ENCODE data around the gene TFPI. TPM values are rescaled to one million over a fixed set of nuclear protein-coding genes. Genes with fewer than 3 reads are reported as not detected.
"Not testable (repeated sequence)": the region's sequence is repeated elsewhere in the genome, so short reads cannot be mapped to it uniquely, and the experiment has no call there.

The TFPI gene
- total RNA-seq, 1 donor from 2014 or later, result 0.59 TPM

GRCh38 chr2:187511356-187512315 lies 42.6 kb downstream of the TFPI start:
- peaks cover 2% of the 10 kb centered on the region for H3K4me1 Mint-ChIP-seq (ENCODE audit: low read depth, unreplicated experiment)
- TF ChIP-seq, protein P1, sequence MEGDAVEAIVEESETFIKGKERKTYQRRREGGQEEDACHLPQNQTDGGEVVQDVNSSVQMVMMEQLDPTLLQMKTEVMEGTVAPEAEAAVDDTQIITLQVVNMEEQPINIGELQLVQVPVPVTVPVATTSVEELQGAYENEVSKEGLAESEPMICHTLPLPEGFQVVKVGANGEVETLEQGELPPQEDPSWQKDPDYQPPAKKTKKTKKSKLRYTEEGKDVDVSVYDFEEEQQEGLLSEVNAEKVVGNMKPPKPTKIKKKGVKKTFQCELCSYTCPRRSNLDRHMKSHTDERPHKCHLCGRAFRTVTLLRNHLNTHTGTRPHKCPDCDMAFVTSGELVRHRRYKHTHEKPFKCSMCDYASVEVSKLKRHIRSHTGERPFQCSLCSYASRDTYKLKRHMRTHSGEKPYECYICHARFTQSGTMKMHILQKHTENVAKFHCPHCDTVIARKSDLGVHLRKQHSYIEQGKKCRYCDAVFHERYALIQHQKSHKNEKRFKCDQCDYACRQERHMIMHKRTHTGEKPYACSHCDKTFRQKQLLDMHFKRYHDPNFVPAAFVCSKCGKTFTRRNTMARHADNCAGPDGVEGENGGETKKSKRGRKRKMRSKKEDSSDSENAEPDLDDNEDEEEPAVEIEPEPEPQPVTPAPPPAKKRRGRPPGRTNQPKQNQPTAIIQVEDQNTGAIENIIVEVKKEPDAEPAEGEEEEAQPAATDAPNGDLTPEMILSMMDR (IDR thresholded peaks at IDR 0.05; ENCODE audit: partially characterized antibody, unreplicated experiment), result no peak
- no peak overlapping the region for H3K4me3 Mint-ChIP-seq (ENCODE audit: unreplicated experiment)
- no peak for DNase-seq
- H3K9me3 Mint-ChIP-seq (ENCODE audit: unreplicated experiment), result peaks cover 2% of the 10 kb centered on the region
- H3K27me3 Mint-ChIP-seq (ENCODE audit: unreplicated experiment), result no peaks in the 10 kb centered on the region
- H3K27ac Mint-ChIP-seq (ENCODE audit: unreplicated experiment), result no peak overlapping the region
- peaks cover 3% of the 10 kb centered on the region for H3K36me3 Mint-ChIP-seq (ENCODE audit: unreplicated experiment)

DNA sequence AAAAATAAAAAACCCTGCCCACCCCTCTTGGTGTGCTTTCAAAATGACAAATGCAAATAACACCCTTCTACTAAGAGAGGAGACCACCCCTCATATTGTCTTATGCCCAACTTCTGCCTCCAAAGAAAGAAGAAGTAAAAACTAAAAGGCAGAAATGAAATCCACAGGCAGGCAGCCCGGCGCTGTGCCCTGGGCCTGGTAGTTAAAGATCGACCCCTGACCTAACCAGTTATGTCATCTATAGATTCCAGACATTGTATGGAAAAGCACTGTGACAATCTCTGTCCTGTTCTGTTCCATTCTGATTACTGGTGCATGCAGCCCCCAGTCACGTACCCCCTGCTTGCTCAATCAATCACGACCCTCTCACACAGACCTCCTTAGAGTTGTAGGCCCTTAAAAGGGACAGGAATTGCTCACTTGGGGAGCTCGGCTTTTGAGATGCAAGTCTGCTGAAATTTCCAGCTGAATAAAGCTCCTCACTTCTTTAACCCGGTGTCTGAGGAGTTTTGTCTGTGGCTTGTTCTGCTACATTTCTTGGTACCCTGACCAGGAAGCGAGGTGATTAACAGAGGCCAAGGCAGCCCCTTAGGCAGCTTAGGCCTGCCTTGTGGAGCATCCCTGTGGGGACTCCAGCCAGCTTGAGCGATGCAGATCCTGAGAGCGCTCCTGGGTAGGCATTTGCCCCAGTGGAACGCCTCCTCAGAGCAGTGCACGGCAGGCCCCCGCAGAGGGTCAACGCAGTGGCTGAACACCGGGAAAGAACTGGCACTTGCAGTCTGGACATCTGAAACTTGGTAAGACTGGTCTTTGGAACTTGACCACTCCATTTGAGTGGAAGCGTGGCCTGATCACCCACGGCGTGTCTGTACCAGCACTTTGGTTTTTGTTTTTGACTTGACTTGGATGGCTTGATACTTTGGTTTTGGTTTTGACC lies 43.5 kb downstream of the TFPI start:
- not testable (repeated sequence) for DNase-seq; H3K4me1 Mint-ChIP-seq (ENCODE audit: low read depth, unreplicated experiment); H3K4me3 Mint-ChIP-seq (ENCODE audit: unreplicated experiment); H3K9me3 Mint-ChIP-seq (ENCODE audit: unreplicated experiment); H3K27me3 Mint-ChIP-seq (ENCODE audit: unreplicated experiment); H3K36me3 Mint-ChIP-seq (ENCODE audit: unreplicated experiment); H3K27ac Mint-ChIP-seq (ENCODE audit: unreplicated experiment)

DNA sequence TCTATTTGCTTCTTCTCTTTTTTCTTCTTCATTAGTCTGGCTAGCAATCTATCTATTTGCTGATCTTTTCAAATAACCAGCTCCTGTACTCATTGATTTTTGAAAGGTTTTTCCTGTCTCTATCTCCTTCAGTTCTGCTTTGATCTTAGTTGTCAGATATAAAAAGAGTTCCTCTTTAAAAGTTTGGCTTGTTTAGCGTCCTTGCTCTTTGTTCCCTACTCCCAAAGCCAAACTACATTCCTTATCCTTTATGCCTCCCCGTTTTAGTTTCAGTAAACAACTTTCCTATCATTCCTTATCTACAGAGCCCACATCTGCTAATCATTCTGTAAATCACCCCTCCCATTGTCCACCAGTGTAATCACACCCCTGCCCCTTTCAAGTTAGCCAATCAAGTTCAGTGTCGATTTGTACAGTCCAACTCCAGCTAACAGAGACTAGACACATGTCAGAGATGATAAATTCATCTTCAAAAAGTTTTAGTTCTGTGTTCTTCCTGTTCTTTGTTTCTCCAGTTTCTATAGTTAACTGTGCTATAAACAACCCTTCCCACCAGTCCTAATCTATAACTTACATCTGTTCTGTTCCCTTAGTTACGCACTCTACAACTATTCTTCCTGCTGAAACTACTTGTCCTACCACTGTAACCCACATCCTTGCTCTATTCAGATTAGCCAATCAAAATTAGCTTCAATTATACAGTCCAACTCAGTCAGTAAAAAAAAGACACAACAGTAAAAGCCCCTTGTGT lies 44.4 kb downstream of the TFPI start:
- no peak for DNase-seq
- TF ChIP-seq, protein P1 (IDR thresholded peaks at IDR 0.05; ENCODE audit: partially characterized antibody, unreplicated experiment), result no peak
- Mint-ChIP-seq H3K27me3 (ENCODE audit: unreplicated experiment) (no peaks in the 10 kb centered on the region), H3K4me1 (ENCODE audit: low read depth, unreplicated experiment) (peaks cover 2% of the 10 kb centered on the region), H3K4me3 (ENCODE audit: unreplicated experiment) (no peak overlapping the region), H3K36me3 (ENCODE audit: unreplicated experiment) (no peaks in the 10 kb centered on the region), H3K27ac (ENCODE audit: unreplicated experiment) (no peak overlapping the region), H3K9me3 (ENCODE audit: unreplicated experiment) (peaks cover 2% of the 10 kb centered on the region)

DNA sequence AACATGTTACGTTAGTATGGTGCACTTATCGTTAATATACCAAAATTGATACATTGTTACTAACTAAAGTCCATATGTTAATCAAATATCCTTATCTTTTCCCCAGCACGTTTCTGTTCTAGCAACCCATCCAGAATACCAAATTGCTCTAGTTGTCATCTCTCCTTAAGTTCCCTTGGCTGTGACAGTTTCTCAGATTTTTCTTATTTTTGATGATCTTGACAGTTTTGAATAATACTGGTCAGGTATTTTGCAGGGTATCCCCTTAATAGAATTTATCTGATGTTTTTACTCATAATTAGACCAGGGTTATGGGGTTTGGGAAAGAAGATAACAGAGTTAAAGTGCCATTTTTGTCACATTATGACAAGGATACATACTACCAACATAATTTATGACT lies 47.8 kb downstream of the TFPI start:
- no peaks in the 10 kb centered on the region for H3K27me3 Mint-ChIP-seq (ENCODE audit: unreplicated experiment)
- H3K4me1 Mint-ChIP-seq (ENCODE audit: low read depth, unreplicated experiment), result peaks cover 7% of the 10 kb centered on the region
- DNase-seq, result no peak
- no peak overlapping the region for H3K4me3 Mint-ChIP-seq (ENCODE audit: unreplicated experiment)
- H3K9me3 Mint-ChIP-seq (ENCODE audit: unreplicated experiment), result peaks cover 2% of the 10 kb centered on the region
- no peaks in the 10 kb centered on the region for H3K36me3 Mint-ChIP-seq (ENCODE audit: unreplicated experiment)
- TF ChIP-seq, protein P1 (IDR thresholded peaks at IDR 0.05; ENCODE audit: partially characterized antibody, unreplicated experiment), result no peak
- no peak overlapping the region for H3K27ac Mint-ChIP-seq (ENCODE audit: unreplicated experiment)
